ENCODE results near the gene MANBA.
"Not testable (repeated sequence)": the region's sequence is repeated elsewhere in the genome, so short reads cannot be mapped to it uniquely, and the experiment has no call there.

Gene MANBA

GRCh38 chr4:102761906-102762305 lies 1.1 kb upstream of the MANBA start:
- no peak for DNase-seq (ENCODE audit: low read depth in 2 of 2)

GRCh38 chr4:102761296-102761701 lies 531 bp upstream of the MANBA start:
- no peak for DNase-seq (ENCODE audit: low read depth in 2 of 2)

- DNase-seq (ENCODE audit: low read depth in 2 of 2) = peak in 1 of 2 donors; percentile 6
These were observed 730 bp downstream of the MANBA start for GRCh38 chr4:102759831-102760644.

- no peak for DNase-seq (ENCODE audit: low read depth in 2 of 2)
These were observed 2.3 kb downstream of the MANBA start for GRCh38 chr4:102758241-102759160.

- no peak for DNase-seq (ENCODE audit: low read depth in 2 of 2)
These were observed 3.1 kb downstream of the MANBA start for GRCh38 chr4:102757681-102758080.

- no peak for DNase-seq (ENCODE audit: low read depth in 2 of 2)
These were observed 6.7 kb downstream of the MANBA start for GRCh38 chr4:102754044-102754443.

- no peak for DNase-seq (ENCODE audit: low read depth in 2 of 2)
These were observed 8.8 kb downstream of the MANBA start for GRCh38 chr4:102751941-102752340.

- DNase-seq (ENCODE audit: low read depth in 2 of 2) = not testable (repeated sequence)
These were observed 17.4 kb downstream of the MANBA start for GRCh38 chr4:102743352-102743751.

- not testable (repeated sequence) for DNase-seq (ENCODE audit: low read depth in 2 of 2)
These were observed 22.0 kb downstream of the MANBA start for GRCh38 chr4:102738802-102739201.

- DNase-seq (ENCODE audit: low read depth in 2 of 2) = no peak
These were observed 23.9 kb downstream of the MANBA start for GRCh38 chr4:102736636-102737549.

GRCh38 chr4:102735582-102735981 lies 25.2 kb downstream of the MANBA start:
- no peak for DNase-seq (ENCODE audit: low read depth in 2 of 2)

GRCh38 chr4:102734591-102735385 lies 26.0 kb downstream of the MANBA start:
- no peak for DNase-seq (ENCODE audit: low read depth in 2 of 2)

GRCh38 chr4:102734116-102734515 lies 26.7 kb downstream of the MANBA start:
- DNase-seq (ENCODE audit: low read depth in 2 of 2) = no peak

- DNase-seq (ENCODE audit: low read depth in 2 of 2) = no peak
These were observed 27.7 kb downstream of the MANBA start for GRCh38 chr4:102733084-102733483.

- no peak for DNase-seq (ENCODE audit: low read depth in 2 of 2)
These were observed 28.1 kb downstream of the MANBA start for GRCh38 chr4:102732678-102733077.

- DNase-seq (ENCODE audit: low read depth in 2 of 2) = no peak
These were observed 29.7 kb downstream of the MANBA start for GRCh38 chr4:102730968-102731533.

GRCh38 chr4:102729486-102729885 lies 31.3 kb downstream of the MANBA start:
- not testable (repeated sequence) for DNase-seq (ENCODE audit: low read depth in 2 of 2)

GRCh38 chr4:102726919-102727318 lies 33.8 kb downstream of the MANBA start:
- DNase-seq (ENCODE audit: low read depth in 2 of 2) = not testable (repeated sequence)

- no peak for DNase-seq (ENCODE audit: low read depth in 2 of 2)
These were observed 34.7 kb downstream of the MANBA start for GRCh38 chr4:102726068-102726467.

GRCh38 chr4:102725229-102725628 lies 35.5 kb downstream of the MANBA start:
- no peak for DNase-seq (ENCODE audit: low read depth in 2 of 2)
